Umbilical cord (tissue), 2 donors: Measurements from ENCODE around the gene IQCM. TPM values are rescaled to one million over a fixed set of nuclear protein-coding genes. Genes with fewer than 3 reads are reported as not detected.

ENCODE experiments used
- DNase-seq: peaks from one replicate; pipeline ENCODE4 v3.0.0-alpha.2; 2015; ENCODE audit warnings: low spot score
- total RNA-seq: library from RNA; depleted of rRNA; stranded (reverse); fragments of >200 nt; gene quantifications from one replicate; pipeline ENCODE4 v1.2.3, GENCODE V29; 2014; ENCODE audit warnings: low replicate concordance; ENCODE audit not compliant: insufficient read depth

IQCM gene
- not detected for total RNA-seq

GRCh38 chr4:149815743-149816142 lies at the start of gene IQCM:
Gene IQCM (minus strand): TSS chr4:149815843. CDS start chr4:149742691, 73,152 bp downstream.
- no peak for DNase-seq

DNA sequence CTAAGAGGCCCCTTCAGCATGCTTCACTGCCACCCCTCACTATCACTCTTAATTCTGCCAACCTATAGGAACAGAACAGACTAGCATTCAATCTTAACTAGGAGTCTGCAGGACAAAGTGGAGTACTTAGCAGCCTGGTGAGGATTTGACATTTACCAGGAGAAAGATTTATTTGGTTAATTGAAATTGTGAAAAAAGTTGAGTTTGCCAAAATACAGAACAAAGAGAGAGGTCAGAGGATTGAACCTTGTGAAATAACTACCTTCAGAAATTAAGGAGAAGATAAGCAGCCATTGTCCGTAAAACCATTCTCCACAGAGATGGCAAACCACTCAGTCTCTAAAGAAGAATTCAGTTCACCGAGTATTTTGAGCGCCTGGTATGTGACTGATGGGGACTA lies 41.8 kb upstream of the IQCM start:
- no peak for DNase-seq

GRCh38 chr4:149845743-149846142 lies 30.1 kb upstream of the IQCM start:
- DNase-seq = no peak

DNA sequence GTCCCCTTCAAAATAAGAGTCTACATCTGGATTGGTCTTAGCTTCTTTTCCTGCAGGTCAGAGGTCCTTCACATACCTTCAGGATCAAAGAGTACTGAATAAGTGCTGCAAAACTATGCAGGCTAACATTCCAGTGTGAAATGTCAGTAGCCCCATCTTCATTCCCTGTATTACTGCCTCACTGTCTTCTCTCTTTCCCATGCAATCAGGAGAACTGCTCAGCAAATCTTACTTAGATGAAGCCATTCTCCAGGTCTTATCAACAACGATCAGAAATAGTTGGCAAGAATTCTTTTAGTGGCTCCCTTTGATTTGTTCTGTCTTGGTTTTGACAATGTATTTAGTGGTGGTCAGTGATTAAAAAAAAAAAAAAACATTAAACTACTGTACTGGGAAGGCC lies 26.0 kb upstream of the IQCM start:
- no peak for DNase-seq

DNA sequence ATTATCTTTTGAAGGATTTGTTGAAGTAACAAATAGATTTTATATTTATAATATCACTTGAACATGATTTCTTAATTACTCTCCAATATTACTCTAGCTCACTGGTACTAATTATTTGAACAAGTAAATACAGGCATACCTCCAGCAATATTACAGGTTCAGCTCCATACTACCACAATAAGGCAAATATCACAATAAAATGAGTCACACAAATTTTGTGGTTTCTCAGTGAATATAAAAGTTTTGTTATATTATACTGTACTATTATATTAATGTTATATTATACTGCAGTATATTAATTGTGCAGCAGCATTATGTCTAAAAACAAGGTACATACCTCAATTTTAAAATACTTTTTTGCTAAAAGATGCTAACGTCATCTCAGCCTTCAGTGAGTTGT lies 22.4 kb upstream of the IQCM start:
- no peak for DNase-seq

- no peak for DNase-seq
Measured at GRCh38 chr4:149836546-149836945, 20.9 kb upstream of the IQCM start.

- no peak for DNase-seq
Measured at GRCh38 chr4:149835280-149835679, 19.6 kb upstream of the IQCM start.

- no peak for DNase-seq
Measured at GRCh38 chr4:149831656-149832208, 16.1 kb upstream of the IQCM start.

DNA sequence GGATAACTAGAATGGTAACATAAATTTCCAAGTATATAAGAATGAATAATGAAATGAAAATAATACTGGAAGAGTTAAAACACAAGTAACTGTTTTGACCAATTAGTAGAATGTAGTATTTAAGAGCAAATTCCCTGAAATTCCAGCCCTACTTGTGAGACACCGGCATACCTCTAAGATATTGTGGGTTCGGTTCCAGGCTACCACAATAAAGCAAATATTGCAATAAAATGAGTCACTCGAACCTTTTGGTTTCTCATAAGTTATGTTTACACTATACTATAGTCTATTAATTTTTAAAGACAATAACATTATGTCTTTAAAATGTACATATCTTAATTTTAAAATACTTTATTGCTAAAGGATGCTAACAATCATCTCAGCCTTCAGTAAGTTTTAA lies 15.2 kb upstream of the IQCM start:
- no peak for DNase-seq

GRCh38 chr4:149825336-149825735 lies 9.7 kb upstream of the IQCM start:
- DNase-seq = no peak

GRCh38 chr4:149823769-149824221 lies 8.2 kb upstream of the IQCM start:
- DNase-seq = peak; percentile 5

DNA sequence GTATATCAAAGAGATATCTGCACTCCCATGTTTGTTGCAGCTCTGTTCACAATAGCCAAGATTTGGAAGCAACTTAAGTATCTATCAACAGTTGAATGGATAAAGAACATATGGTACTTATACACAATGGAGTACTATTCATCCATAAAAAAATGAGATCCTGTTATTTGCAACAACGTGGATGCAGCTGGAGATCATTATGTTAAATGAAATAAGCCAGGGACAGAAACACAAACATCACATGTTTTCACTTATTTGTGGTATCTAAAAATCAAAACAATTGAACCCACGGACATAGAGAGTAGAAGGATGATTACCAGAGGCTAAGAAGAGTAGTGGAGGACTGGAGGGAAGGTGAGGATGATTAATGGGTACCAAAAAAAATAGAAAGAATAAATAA lies 14.2 kb downstream of the IQCM start:
- DNase-seq = no peak

- no peak for DNase-seq
Measured at GRCh38 chr4:149799546-149799945, 16.1 kb downstream of the IQCM start.

DNA sequence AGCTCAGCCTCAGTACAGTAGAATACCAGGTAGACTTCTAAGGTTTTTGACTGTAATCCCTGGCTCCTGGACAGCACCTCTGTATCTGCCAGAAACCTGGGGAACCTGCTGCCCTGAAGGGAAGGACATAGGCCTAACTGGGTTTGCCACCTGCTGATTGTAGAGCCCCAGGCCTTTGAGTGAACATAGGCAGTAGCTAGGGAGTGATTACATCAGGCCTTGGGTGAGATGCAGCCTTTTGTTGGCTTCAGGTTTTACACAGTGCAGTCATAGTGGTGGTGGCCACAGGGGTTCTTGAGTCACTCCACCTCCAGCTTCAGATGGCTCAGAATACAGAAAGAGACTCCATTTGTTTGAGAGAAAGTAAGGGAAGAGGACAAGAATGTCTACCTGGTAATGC lies 19.3 kb downstream of the IQCM start:
- no peak for DNase-seq

DNA sequence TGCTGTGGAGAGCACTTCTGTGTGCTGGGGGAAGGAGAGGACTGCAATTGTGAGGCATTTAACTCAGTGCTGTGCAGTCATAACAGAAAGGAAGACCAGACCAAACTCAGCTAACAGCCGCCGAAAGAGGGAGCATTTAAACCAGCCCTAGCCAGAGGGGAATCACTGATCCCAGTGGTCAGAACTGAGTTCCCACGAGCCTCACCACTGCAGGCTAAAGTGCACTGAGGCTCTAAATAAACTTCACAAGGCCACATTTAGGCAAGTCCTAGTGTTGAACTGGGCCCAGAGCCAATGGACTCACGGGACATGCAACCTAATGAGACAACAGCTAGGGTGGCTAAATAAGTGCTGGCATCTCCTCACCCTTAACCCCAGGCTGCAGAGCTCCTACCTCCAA lies 20.4 kb downstream of the IQCM start:
- DNase-seq = no peak

DNA sequence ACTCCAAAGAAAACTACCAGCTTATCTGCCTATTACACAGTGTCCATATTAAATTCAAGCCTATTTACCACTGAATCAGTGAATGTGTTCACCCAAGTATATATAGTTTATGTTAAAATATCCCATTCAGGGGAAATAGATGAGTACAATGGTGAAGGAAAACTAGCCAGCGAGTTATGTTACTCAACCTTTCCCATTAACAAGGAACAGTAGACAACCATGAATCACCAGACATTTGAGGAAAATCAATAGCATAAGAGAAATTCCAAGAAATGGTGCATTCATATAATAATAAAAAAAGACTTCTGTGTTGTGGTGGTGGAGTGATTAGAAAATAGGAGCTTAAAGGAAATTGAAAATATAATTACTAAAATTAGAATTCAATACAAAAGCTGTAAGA lies 21.3 kb downstream of the IQCM start:
- no peak for DNase-seq

GRCh38 chr4:149793459-149793858 lies 22.2 kb downstream of the IQCM start:
- DNase-seq = no peak

DNA sequence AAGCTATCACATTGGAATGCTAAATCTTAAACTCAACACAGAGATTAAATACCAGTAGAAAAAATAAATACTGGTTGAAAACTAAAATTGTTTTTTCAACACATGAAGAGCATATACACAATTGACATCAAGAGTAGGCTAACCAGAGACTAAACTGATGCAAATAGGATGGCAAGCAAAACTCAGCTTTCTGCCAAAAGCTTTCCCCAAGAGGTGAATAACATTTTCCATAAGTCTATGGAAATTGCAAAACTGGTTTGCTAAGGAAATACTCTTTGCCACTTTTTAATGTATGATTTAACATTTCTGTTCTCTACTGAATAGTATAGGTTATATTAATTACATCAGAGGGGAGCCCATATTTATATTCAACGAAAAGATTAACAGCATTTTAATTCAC lies 23.8 kb downstream of the IQCM start:
- no peak for DNase-seq

- DNase-seq = no peak
Measured at GRCh38 chr4:149790172-149790907, 25.3 kb downstream of the IQCM start.

GRCh38 chr4:149788300-149788699 lies 27.3 kb downstream of the IQCM start:
- no peak for DNase-seq

GRCh38 chr4:149785696-149786431 lies 29.8 kb downstream of the IQCM start:
- no peak for DNase-seq

DNA sequence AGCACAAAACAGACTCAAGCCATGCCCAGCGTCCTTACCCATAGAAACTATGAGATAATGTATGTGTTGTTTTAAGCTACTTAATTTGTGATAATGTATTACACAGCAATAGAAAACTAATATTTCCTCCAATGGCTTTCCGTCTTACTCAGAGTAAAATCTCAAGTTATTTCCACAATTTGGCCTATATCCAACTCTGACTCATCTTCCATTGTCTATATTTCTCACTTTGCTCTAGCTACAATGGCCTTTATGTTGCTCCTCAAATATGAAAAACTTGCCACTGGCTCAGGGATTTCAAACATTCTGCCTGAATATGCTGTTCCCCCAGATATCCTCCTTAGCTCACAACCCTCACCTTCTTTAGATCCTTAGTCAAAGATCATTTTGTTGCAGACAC lies 31.6 kb downstream of the IQCM start:
- DNase-seq = no peak

DNA sequence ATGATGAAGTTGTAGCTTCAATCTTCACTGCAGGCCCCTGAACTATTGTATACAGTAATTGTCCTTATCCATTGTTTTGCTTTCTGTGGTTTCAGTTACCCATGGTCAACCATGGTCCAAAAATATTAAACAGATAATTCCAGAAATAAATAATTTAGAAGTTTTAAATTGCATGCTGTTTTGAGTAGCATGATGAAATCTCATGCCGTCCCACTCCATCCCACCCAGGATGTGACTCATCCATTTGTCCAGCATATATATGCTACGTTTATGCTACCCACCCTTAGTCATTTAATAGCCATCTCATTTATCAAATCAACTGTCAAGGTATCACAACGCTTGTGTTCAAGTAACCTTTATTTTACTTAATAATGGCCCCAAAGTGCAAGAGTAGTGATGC lies 34.5 kb downstream of the IQCM start:
- DNase-seq = no peak
